Epithelial cell of prostate (primary cell): ENCODE results near the gene PRF1.
A peak's percentile ranks its signal among the peaks of the same experiment; 100 is the strongest.
"Not testable (repeated sequence)": the region's sequence is repeated elsewhere in the genome, so short reads cannot be mapped to it uniquely, and the experiment has no call there.

Experiments
- DNase-seq: peaks from one replicate; pipeline ENCODE4 v3.0.0-alpha.2; 2011; ENCODE audit warnings: low read depth, low spot score
- H3K27ac ChIP-seq: fragments of 450-650 bp; 2 replicates; pipeline ENCODE4 v1.5.1; 2017; ENCODE audit warnings: mild to moderate bottlenecking

Gene PRF1

DNA sequence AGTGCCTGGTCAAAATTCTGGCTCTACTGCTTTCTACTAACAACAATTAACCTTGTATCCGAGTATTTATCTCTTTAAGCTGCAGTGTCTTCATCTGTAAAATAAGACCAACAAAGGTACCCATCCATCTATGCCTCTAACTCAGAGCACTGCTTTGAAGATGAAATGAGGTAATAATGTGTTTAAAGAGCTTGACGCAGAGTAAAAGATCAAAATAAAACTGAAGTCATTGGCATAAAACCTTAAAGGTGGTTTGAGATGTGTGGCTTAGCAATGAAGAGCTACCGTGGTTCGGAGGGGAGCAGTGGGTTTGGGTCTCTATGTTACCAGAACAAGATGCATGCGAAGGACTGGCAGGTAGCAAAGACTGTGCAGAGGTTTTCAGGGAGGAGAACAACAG is 16.1 kb upstream of the PRF1 start:
- no peak overlapping the region for H3K27ac ChIP-seq

GRCh38 chr10:70617798-70618568 is 15.4 kb upstream of the PRF1 start:
- peak; percentile 39 for DNase-seq
- peak overlapping the region; percentile 22 for H3K27ac ChIP-seq

More for the DNA sequence above, 16.1 kb upstream of the PRF1 start:
- no peak for DNase-seq

GRCh38 chr10:70616761-70617160 is 14.2 kb upstream of the PRF1 start:
- no peak for DNase-seq
- no peak overlapping the region for H3K27ac ChIP-seq

DNA sequence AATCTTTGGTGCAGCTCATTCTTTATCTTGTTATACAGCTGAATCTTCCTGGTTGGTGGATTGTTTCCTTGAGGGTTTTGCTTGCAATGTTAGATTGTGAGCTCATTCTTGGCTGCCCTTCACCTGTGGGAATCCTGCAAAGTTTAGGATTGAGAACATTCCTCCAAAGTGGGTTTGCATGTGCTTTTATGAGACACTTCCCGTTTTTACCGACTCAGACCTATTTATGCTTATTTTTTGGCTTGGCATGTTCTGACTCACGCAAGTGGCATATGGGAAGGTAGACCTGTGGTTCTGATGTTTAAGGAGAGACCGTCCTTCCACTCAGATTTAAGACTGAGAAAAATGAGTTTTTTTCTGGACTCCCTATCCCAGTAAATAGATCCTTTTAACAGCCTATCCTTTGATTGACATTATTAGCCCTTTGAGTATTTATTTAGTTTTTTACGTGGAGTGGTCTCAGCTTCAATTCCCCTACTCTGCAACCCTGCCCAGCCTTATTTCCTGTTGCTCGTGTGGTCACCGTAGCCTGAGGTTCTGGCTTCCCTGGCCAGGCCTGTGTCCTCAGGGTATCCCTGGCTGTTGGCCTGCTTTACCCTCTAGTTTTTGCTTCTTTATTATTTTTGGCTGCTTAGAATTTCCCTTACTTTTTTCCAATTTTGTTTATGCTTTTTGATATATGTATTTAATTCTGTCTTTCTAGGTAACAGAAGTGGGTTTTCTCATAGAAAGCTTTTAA is 13.4 kb upstream of the PRF1 start:
- H3K27ac ChIP-seq, result peak overlapping the region; percentile 33
- DNase-seq, result peak; percentile 14

DNA sequence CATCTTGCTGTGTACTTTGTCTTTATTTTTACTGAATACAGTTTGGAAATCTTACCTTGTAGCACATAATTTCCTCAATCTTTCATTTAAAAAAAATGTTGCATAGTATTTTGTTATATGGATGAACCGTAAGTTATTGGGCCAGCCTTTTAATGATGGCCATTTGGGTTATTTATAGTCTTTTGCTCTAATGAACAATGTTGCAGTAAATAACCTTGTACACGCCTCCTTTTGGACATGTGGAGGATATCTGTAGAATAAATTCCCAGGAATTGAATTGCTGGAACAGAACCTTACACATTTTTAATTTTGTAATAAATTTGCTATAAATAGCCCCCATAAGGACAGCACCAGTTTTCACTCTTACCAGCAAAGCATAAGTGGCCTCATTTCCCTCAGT is 12.7 kb upstream of the PRF1 start:
- DNase-seq, result no peak
- peak overlapping the region; percentile 33 for H3K27ac ChIP-seq

DNA sequence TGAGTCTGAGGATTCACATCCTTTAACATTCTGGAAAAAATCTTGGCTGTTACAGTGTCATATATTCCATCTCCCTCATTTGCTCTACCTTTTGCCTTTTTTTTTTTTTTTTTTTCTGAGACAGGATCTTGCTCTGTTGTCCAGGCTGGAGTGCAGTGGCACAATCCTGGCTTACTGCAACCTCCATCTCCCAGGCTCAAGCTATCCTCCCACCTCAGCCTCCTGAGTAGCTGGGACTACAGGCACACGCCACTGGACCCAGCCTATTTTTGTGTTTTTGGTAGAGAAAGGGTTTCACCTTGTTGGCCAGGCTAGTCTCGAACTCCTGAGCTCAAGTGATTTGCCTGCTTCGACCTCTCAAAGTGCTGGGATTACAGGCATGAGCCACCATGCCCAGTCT is 11.8 kb upstream of the PRF1 start:
- DNase-seq, H3K27ac ChIP-seq: not testable (repeated sequence)

GRCh38 chr10:70613941-70614340 is 11.4 kb upstream of the PRF1 start:
- H3K27ac ChIP-seq, result no peak overlapping the region
- DNase-seq, result no peak

DNA sequence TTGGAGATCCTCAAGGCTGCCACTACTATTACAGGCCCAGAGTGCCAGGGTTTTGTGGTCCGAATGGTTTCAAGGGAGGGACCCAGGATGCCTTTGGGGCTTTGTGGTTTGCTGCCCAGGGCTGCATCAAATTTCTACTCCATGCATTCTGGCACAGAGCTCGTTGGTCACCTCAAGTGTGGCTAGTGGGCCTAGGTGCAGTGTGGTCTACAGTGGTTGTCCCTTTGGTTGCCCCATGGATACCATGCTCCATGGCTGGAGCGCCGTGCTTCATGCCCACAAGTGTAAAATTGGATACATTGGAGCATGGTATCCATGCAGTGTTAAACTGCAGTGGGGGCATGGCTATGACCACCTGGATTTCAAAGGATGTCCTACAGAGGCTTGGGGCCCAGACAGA is 5.4 kb upstream of the PRF1 start:
- no peak for DNase-seq
- no peak overlapping the region for H3K27ac ChIP-seq

GRCh38 chr10:70605161-70605560 is 2.6 kb upstream of the PRF1 start:
- DNase-seq, result no peak
- no peak overlapping the region for H3K27ac ChIP-seq

GRCh38 chr10:70604106-70604505 is 1.6 kb upstream of the PRF1 start:
- DNase-seq, result no peak
- no peak overlapping the region for H3K27ac ChIP-seq

- no peak for DNase-seq
- H3K27ac ChIP-seq, result no peak overlapping the region
These were observed 884 bp upstream of the PRF1 start for GRCh38 chr10:70603449-70603801.

DNA sequence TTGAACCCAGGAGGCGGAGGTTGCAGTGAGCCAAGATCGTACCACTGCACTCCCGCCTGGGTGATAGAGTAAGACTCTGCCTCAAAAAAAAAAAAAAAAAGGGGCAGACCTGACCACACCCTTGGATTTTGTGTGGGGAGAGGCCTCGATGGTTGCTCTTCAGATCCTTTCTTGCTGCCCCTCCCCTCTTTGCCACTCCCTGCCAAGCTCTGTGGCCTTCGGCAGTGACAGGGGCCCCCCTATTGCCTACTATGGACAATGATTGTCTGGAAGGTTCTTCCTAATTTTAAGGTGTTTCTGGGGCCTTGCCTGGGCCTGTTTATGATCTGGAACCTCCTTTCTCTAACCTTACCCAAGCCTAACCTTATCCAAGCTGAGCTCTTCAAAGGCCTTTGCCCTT is 795 bp downstream of the PRF1 start:
- H3K27ac ChIP-seq, result no peak overlapping the region
- DNase-seq, result no peak

- H3K27ac ChIP-seq, result no peak overlapping the region
- DNase-seq, result no peak
These were observed 1.8 kb downstream of the PRF1 start for GRCh38 chr10:70600512-70601395.

DNA sequence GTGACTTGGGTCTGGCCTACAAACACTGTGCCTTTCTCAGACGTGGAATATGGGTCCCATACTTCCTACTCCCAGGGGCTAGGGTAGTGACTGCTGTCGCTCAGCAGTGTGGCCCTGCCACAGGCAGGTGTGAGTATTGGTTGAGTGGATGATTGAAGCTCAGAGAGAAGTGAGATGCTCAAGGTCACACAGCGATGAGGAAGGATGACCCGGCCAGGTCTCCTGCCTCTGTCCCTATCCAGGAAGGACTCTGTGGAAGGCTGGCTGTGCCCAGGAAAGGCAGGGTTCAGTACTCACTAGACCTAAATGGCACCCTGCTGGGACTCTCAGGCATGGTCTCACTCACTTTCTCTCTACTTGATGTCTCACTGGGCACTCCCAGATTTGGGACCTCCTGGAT is 2.8 kb downstream of the PRF1 start:
- no peak overlapping the region for H3K27ac ChIP-seq
- no peak for DNase-seq

GRCh38 chr10:70599319-70599718 is 3.2 kb downstream of the PRF1 start:
- DNase-seq, result no peak
- H3K27ac ChIP-seq, result no peak overlapping the region

DNA sequence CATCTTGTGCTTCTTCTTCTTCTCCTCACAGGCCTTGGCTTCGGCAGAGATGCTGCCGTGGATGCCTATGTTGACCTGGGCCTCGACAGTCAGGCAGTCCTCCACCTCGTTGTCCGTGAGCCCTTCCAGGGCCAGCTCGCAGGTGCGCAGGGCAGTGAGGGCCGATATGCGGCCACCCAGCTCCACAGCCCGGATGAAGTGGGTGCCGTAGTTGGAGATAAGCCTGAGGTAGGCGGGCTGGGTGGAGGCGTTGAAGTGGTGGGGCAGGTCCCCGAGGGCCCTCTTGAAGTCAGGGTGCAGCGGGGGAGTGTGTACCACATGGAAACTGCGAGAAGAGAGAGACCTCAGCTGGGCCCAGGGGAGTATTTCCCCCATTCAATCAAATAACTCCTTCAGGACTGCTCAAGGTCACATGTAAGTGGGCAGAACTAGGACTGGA is 3.7 kb downstream of the PRF1 start:
- no peak for DNase-seq
- no peak overlapping the region for H3K27ac ChIP-seq

- H3K27ac ChIP-seq, result no peak overlapping the region
- no peak for DNase-seq
These were observed 4.4 kb downstream of the PRF1 start for GRCh38 chr10:70597856-70598815.

GRCh38 chr10:70596860-70597809 is 5.4 kb downstream of the PRF1 start:
- H3K27ac ChIP-seq, result no peak overlapping the region
- DNase-seq, result no peak
